ENCODE data around the gene FEM1C. TPM values are rescaled to one million over a fixed set of nuclear protein-coding genes. Genes with fewer than 3 reads are reported as not detected.

Gene FEM1C
- total and polyA plus RNA-seq, 9 of the 15 experiments (the other 6 are each of a cell fraction or from before 2014, with no cell fraction given) = 1.4 to 9.3 (median 4.3) TPM

DNA sequence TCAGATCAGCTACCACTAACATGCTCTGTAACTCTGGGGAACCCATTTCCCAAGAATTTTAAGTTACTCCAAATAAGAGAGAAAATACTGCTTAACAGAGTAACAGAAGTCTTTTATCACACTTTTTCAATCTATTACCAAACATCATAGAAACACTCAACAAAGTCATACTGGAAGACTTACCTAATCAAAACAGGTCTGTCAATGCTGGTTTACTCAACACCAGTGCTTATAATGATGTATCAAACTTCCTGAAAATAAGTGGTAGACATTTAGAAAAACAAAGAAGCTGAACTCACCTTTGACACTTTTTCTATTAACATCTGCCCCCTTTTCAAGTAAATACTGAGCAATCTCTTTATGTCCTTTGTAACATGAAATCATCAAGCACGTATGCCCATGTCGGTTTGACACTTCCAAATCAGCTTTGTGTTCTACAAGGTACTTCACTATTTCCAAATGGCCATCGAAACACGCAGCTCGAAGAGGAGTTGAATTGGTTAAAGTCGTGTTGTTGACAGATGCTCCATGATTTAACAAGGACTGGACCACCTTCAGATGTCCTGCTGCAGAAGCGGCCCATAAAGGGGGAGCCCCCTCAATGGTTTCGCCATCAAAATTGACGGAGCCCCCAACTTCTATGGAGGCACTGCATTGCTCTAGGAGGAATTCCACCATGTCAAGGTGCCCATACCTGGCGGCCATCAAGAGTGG, 1.8 kb downstream of the FEM1C start:
- no peaks in the 10 kb centered on the region for H3K9me1 ChIP-seq (ENCODE audit: control insufficient read depth, insufficient read depth, low read length)
- FAIRE-seq = peak; percentile 54
- intact Hi-C loops (cut with micrococcal nuclease) = loop anchor here (5.0 kb wide), 3 partner anchors 84 to 299 kb away; partner anchors contain the start of genes AP3S1, ATG12, PGGT1B and TMED7
- H3K4me1 ChIP-seq (replicated peaks in 1 of 2; ENCODE audit: control insufficient read depth in 2 of 2, insufficient read depth in 2 of 2, low read length in 2 of 2) = peaks cover 3 to 7% of the 10 kb centered on the region in 2 experiments; a peak in 2 of 5 replicates
- BruUV-seq (replicated peaks) = no TSS peak
- H3K79me2 ChIP-seq (ENCODE audit: control insufficient read depth, insufficient read depth, low read length) = peaks cover 65% of the 10 kb centered on the region
- H3K36me3 ChIP-seq (ENCODE audit: control insufficient read depth, insufficient read depth, low read length) = peaks cover 46% of the 10 kb centered on the region
- peaks cover 5% of the 10 kb centered on the region; the same call in 1 of the 2 replicates for H4K20me1 ChIP-seq (replicated peaks; ENCODE audit: control insufficient read depth, insufficient read depth, low read length)
- H3K9me3 ChIP-seq (replicated peaks; ENCODE audit: control insufficient read depth, insufficient read depth, low read depth, low read length) = peaks cover 10% of the 10 kb centered on the region
- no peak for ATAC-seq
- ChIA-PET POLR2A (interaction anchor here (0.7 to 2.3 kb wide), 8 partner anchors 8 to 23 kb away, joined by 3 to 7 read pairs (median 4); no protein-coding TSS in a partner anchor), CTCF (ENCODE audit: low intra/inter-chr PET ratio) (no interaction called here)
- H3K4me2 ChIP-seq (ENCODE audit: insufficient read depth, low read length) = peak overlapping the region; percentile 83
- H2AFZ ChIP-seq (ENCODE audit: low read depth, low read length) = no peak overlapping the region
- WGBS (ENCODE audit: insufficient coverage, low coverage, missing lambda C conversion rate) = 7% methylated on average over 10 of the region's 10 CpGs
- in situ Hi-C loops (cut with MboI) = no loop called here
- peak overlapping the region; percentile 84 for H3K4me3 ChIP-seq
- peak overlapping the region; percentile 40; the same call in 2 of the 3 replicates for H3K27ac ChIP-seq (ENCODE audit: extremely low read depth, low read depth, low read length)
- peak overlapping the region; percentile 75 to 78 for H3K9ac ChIP-seq (ENCODE audit: insufficient read depth in 1 of 2, low read depth in 2 of 2, low read length in 2 of 2)
- H3K27me3 ChIP-seq (ENCODE audit: control insufficient read depth in 2 of 2, insufficient read depth in 2 of 2, low read length in 2 of 2) = no peaks in the 10 kb centered on the region
- DNase-seq (ENCODE audit: extremely low read depth in 1 of 4, low spot score in 3 of 4) = peak in 1 of 4 experiments; percentile 18
- TF ChIP-seq CHD2 (IDR thresholded peaks at IDR 0.05; ENCODE audit: low read depth, low read length) (no peak), RBBP5 (IDR thresholded peaks at IDR 0.05; ENCODE audit: borderline replicate concordance, insufficient read depth, low read length, poor library complexity, severe bottlenecking) (peak; percentile 13), NFXL1 (CRISPR knock-in tag; IDR thresholded peaks at IDR 0.05) (no peak), YY1 (IDR thresholded peaks at IDR 0.05; ENCODE audit: borderline replicate concordance in 1 of 3, control insufficient read depth in 1 of 3, extremely low read depth in 1 of 3, insufficient read depth in 3 of 3, insufficient read length in 1 of 3, insufficient replicate concordance in 2 of 3, low read depth in 1 of 3, low read length in 2 of 3) (peak in 1 of 3 experiments; percentile 28), CHD1 (IDR thresholded peaks at IDR 0.05; ENCODE audit: low read length) (peak; percentile 62), RBFOX2 (IDR thresholded peaks at IDR 0.05; ENCODE audit: low read depth, low read length) (0 out of 2 replicates have a peak, but pooled peaks have one; percentile 15), MAFK (IDR thresholded peaks at IDR 0.05; ENCODE audit: low read length) (no peak)
